ENCODE data around the gene PCAT7.

Gene PCAT7

GRCh38 chr9:94606646-94607422 is 52.0 kb downstream of the PCAT7 start:
- no peak for DNase-seq

DNA sequence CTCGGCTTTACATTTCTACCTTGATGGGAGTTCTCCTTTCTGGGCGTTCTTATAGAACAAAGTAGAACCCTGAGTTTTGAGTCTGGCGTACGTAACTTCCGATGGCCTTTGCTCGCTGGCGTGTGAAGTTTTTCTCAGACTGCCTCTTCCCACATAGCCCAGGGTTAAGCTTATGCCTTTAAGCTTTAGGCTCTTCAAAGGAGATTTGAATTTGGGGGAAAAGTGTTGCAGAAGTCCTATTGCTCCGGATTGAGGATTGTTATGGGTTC is 52.5 kb downstream of the PCAT7 start:
- no peak for DNase-seq

GRCh38 chr9:94610181-94610606 is 55.3 kb downstream of the PCAT7 start:
- no peak for DNase-seq

- DNase-seq = no peak
Observed at GRCh38 chr9:94611638-94612068, 56.8 kb downstream of the PCAT7 start.

DNA sequence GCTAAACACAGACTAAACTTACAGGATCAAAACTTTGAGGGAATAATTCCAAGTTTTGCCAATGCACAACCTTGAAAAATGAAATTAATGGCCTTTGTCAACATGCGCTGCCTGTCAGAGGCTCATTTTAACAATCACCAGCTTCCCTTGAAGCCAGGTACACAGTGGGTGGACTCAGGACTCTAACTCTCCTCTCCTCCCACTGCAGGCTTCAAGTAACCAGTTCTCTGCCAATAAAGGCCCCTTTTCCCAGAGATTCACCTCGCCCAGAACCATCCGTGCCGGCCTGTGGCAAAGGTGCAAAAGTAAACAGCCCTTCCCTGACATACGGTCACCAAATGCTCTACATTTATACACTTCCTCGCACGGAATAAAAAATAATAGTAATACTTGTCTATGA is 57.2 kb downstream of the PCAT7 start:
- DNase-seq = no peak

- no peak for DNase-seq
Observed at GRCh38 chr9:94613003-94613402, 58.1 kb downstream of the PCAT7 start.

- DNase-seq = no peak
Observed at GRCh38 chr9:94619026-94619425, 64.1 kb downstream of the PCAT7 start.

Measured in NCI-H510A treated with DMSO at 0.1 percent for 48 hours (cell line).